GM10248 (cell line): ENCODE data around the gene C1orf74.

Source experiments
- CTCF ChIA-PET: fragments of 300-600 bp; sonication (Branson Sonifier 250); formaldehyde crosslinking; extraction: SDS; loops from one replicate; lab custom pipeline; 2021; ENCODE audit warnings: antibody characterized with exemption; lab: Yijun Ruan, JAX
- POLR2A ChIA-PET: fragments of 350-650 bp; sonication (Branson Sonifier 250); formaldehyde crosslinking; extraction: SDS; loops from one replicate; lab custom pipeline; 2020; ENCODE audit warnings: antibody characterized with exemption; lab: Yijun Ruan, JAX
- DNase-seq: peaks from one replicate; pipeline ENCODE4 v3.0.0; 2012; ENCODE audit errors: extremely low spot score
- CTCF ChIP-seq: IDR thresholded peaks from 2 replicates; pipeline ENCODE4 v1.5.1; 2012; ENCODE audit warnings: mild to moderate bottlenecking, low read depth; ENCODE audit errors: extremely low read depth, missing control alignments, control extremely low read depth

Gene C1orf74

GRCh38 chr1:209747580-209748262, 36.6 kb downstream of the C1orf74 start:
- TF ChIP-seq CTCF = peak; percentile 81
- ChIA-PET CTCF (interaction anchor here (0.6 to 4.0 kb wide), 47 partner anchors 11 to 183 kb away, joined by 3 to 57 read pairs (median 6); partner anchors contain the start of genes C1orf74, G0S2, HSD11B1 and LAMB3), POLR2A (no interaction called here)
- DNase-seq = peak; percentile 82

DNA sequence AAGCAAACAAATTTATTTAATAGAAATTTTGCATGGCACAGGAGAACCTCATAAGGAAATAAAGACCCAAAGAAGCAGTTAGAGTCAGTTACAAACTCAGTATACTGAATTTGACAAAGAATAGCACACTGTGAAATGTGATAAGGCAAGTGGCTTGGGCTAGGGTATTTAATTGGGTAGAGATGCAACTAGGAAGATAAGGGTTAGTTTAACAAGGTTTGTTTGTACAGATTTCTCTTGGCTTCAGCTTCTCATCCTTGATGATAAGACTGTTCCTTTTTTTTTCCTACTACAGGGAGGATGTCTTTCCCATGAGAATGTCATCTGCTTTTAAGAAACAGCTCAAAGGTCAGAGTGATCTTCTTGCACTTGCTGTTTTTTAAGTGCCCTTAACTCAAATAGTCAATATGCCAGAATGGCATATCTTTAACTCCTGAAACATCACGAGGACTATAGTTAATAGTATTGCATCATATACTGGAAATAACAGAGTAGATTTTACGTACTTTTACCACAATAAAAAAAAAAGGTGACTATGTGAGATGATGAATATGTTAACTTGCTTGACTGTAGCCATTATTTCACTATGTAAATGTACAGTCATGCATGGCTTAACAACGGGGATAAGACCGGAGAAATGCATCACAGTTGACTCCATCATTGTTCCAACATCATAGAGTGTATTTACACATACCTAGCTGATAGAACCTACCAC, 37.8 kb downstream of the C1orf74 start:
- CTCF ChIA-PET = interaction anchor here (0.8 to 4.0 kb wide), 23 partner anchors 8 to 181 kb away, joined by 3 to 23 read pairs (median 3); partner anchors contain the start of genes CAMK1G, G0S2 and TRAF3IP3
- no peak for TF ChIP-seq CTCF
- no peak for DNase-seq

DNA sequence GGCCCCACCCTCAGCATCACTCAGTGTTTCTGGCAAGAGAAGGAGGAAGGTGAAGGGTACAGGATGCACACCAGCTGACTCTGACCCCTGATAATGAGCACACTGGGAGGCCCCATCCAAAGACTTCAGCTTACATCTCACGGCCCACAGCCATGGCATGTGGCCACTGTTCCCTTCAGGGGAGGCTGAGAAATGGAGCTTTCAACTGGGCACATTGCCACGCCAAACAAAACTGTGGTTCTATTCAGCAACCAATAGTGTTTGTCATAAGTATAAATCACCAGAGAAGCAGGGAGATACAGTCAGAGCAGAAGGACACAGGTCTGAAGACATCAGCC, 41.2 kb downstream of the C1orf74 start:
- no peak for TF ChIP-seq CTCF
- CTCF ChIA-PET = interaction anchor here (0.8 to 2.7 kb wide), 5 partner anchors 9 to 25 kb away, joined by 3 to 9 read pairs (median 5); no protein-coding TSS in a partner anchor
- DNase-seq = no peak
- POLR2A ChIA-PET = no interaction called here

More for the DNA sequence above, 37.8 kb downstream of the C1orf74 start:
- POLR2A ChIA-PET = no interaction called here

GRCh38 chr1:209742409-209743144, 41.8 kb downstream of the C1orf74 start:
- ChIA-PET CTCF (interaction anchor here (0.9 to 1.5 kb wide), 4 partner anchors 8 to 167 kb away, joined by 3 to 6 read pairs (median 4); no protein-coding TSS in a partner anchor), POLR2A (no interaction called here)
- DNase-seq = no peak
- TF ChIP-seq CTCF = no peak

DNA sequence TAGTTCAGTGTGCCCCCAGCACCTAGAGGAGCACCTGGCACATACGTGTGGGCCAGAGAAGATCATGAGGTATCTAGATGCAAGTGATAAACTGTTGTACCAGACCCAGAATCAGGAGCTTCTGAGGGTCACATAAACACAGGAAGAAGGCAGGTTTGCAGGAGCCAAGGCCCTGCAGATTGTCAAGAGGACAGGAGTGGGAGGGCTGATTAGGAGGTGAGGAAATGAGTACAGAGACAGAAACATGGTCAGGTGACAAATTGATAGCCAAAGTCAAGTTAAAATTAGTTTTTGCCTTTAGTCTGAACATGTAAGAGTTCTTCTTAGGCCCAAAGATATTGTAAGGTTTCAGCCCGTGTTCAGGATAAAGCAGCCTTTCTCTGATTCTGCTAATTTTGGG, 42.5 kb downstream of the C1orf74 start:
- POLR2A ChIA-PET = no interaction called here
- DNase-seq = no peak
- CTCF ChIA-PET = interaction anchor here (1.0 to 1.6 kb wide), 2 partner anchors 80 to 167 kb away, joined by 3 read pairs; no protein-coding TSS in a partner anchor
- no peak for TF ChIP-seq CTCF

DNA sequence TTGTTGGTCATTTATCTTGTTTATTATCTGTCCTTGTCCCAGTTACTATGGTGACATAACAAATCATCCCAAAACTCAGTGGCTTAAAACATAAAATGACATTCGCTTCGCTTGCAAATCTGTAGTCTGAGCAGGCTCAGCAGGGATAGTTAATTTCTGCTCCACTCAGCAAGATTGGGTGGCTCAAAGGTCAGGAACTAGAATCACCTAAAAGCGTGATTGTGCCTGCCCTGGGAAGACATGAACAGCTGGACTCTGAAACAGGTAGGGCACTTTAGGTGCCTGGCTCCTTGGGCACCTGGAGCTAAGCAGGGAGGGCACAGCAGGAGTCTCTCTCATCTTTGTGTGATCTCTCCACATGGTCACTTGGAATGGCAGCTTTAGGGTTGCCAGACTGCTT, 43.2 kb downstream of the C1orf74 start:
- CTCF ChIA-PET = interaction anchor here (1.0 to 1.6 kb wide), 2 partner anchors 81 to 166 kb away, joined by 3 read pairs; no protein-coding TSS in a partner anchor
- no peak for TF ChIP-seq CTCF
- POLR2A ChIA-PET = no interaction called here
- no peak for DNase-seq
